GM19468 (cell line): Measurements from ENCODE around the gene VEPH1.

Experiments
- ATAC-seq: cut with Tn5 transposase; IDR thresholded peaks from one replicate; pipeline ENCODE4 v1.9.1; 2021; ENCODE audit warnings: mild to moderate bottlenecking, moderate library complexity, moderate number of reproducible peaks; ENCODE audit not compliant: unreplicated experiment; ENCODE audit errors: extremely low read depth

Gene VEPH1

GRCh38 chr3:157237886-157238285 lies 265.3 kb downstream of the VEPH1 start:
- no peak for ATAC-seq

DNA sequence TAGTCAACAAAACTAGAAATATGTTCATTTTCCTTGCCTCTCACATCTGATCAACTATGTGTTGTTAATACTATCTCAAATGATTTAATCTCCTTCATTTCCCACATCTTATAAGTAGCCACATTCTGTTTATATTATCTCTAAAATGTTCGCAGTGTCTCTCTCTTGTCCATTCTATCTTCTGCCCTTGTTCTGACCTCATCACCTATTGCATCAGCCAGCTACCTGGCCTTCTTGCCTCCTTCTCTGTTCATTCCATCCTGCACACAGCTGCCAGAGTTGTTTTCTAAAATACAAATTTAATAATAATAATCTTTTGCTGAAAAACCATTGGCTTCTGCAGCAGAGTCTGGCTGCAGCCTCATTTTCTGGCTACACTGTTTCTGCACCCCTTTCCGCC lies 267.9 kb downstream of the VEPH1 start:
- no peak for ATAC-seq

GRCh38 chr3:157233923-157234322 lies 269.3 kb downstream of the VEPH1 start:
- no peak for ATAC-seq

GRCh38 chr3:157232141-157232540 lies 271.1 kb downstream of the VEPH1 start:
- ATAC-seq, result no peak

DNA sequence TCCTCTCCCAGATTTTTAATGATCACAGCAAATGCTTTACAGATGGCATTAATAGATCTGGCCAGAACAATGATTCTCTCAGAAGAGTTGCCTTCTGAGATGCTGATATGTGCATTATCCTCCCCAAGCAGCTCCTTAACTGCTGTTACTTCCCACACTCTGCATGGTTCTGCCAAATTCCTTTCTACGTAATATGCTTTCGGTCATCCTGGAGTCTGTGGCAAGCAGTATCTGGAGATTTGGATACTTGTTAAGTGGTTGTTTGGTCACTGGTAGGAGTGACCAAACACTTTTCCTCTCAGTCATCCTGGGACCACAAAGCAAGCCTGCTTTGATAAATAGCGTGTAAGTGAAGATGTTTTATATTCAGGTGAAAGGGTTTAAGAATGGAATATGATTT lies 272.1 kb downstream of the VEPH1 start:
- ATAC-seq, result no peak

GRCh38 chr3:157226173-157226847 lies 276.9 kb downstream of the VEPH1 start:
- no peak for ATAC-seq

DNA sequence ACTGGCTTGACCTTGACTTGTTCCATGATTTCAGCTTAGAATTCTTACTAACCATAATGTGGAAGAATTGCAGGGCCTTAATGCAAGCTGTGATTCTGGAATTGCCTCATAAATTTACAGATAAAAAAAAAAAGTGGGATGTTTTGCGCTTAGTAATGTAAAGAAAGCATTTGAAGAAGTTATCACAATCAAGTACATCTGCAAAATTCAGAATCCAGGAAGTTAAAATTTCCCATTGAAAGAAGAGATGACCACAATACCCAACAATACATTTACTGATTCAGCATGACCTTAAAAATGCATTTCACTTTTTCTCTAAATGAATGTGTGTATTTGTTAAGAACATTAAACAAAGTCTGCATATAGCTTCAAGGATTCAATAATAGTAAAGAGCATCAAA lies 278.2 kb downstream of the VEPH1 start:
- no peak for ATAC-seq

GRCh38 chr3:157220883-157221282 lies 282.3 kb downstream of the VEPH1 start:
- no peak for ATAC-seq

DNA sequence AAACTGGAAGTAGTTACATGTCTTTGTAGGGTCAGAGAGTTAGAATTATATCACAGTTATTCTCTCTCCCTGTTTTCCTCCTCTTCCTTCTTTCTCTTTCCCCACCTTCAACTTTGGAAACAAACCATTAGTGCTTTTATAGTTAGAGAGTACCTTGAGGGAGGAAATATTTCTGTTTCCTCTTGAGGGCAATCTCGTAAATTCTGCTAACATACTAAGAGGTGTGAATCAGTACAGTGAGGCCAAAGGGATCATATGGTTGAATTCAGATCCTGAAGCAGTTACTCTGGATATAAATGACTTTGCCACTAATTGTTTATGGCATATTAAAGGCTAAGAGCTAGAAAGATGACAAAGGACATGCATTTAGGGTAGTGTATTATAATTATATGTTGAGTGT lies 283.0 kb downstream of the VEPH1 start:
- ATAC-seq, result no peak

DNA sequence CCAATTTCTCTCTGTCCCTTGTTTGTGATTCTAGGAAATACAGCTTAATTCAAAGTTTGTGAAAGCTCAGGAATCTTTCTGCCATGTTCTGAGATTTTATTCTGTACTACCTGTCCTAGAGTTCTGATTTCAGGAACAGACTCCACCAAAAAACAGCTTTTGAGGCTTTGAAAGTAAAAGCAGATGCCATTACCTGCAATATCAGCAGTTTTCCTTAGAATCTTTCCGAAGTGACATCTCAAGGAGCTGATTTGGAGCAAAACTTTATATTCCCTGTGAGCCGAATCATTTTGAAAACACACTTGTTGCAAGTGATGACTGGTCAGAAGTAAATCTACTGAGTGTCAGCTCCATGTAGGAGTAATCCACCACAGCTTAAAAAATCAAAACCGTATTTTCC lies 284.0 kb downstream of the VEPH1 start:
- ATAC-seq, result no peak
